OCI-LY1 (cell line): Measurements from ENCODE around the gene DCC.

Source experiments
- CTCF ChIP-seq: fragments of 200-600 bp; sonication (generic), shearing (Covaris generic); IDR thresholded peaks from 2 replicates; pipeline ENCODE4 v1.5.1; 2017; ENCODE audit warnings: mild to moderate bottlenecking, antibody characterized with exemption, low read length, moderate library complexity, mixed read lengths
- EZH2 ChIP-seq: fragments of 200-600 bp; sonication (generic), shearing (Covaris generic); IDR thresholded peaks from 2 replicates; pipeline ENCODE4 v1.8.0; 2017; ENCODE audit warnings: borderline replicate concordance, mixed run types, mild to moderate bottlenecking, antibody characterized with exemption, low read length, moderate library complexity, mixed read lengths

- no peak for TF ChIP-seq CTCF
- no peak for TF ChIP-seq EZH2
These were observed 30.8 kb downstream of the DCC start for GRCh38 chr18:52370841-52371240.
